HCT116 (cell line): ENCODE measurements around the gene RASL10A. TPM values are rescaled to one million over a fixed set of nuclear protein-coding genes. Genes with fewer than 3 reads are reported as not detected.

Source experiments
- ATAC-seq: fragments of 200-7000 bp; cut with Tn5 transposase; 2 replicates; pipeline ENCODE4 v1.9.1; 2020; ENCODE audit warnings: mild to moderate bottlenecking, moderate library complexity
- BruUV-seq: library from RNA; stranded (reverse); fragments of 400-500 nt; replicated peaks from 2 replicates; lab custom pipeline; 2021; lab: Mats Ljungman, UMichigan
- CTCF ChIA-PET: fragments of 300-600 bp; sonication (Branson Sonifier 250); formaldehyde crosslinking; loops from one replicate; lab custom pipeline; 2021; ENCODE audit warnings: antibody characterized with exemption; lab: Charles Lee
- POLR2A ChIA-PET: fragments of 300-600, 350-600 bp; sonication (Branson Sonifier 250); formaldehyde crosslinking; loops from one replicate; lab custom pipeline; 2021; ENCODE audit warnings: antibody characterized with exemption; lab: Charles Lee
- RAD21 ChIA-PET, 2 experiments: fragments of 300-600 bp; sonication (Branson Sonifier 250); formaldehyde crosslinking; loops; one replicate each; lab custom pipeline; 2023; ENCODE audit warnings: low total read pairs in 2 of 2; ENCODE audit not compliant: uncharacterized antibody in 2 of 2, unreplicated experiment in 2 of 2, low non-redundant PET in 1 of 2; lab: Charles Lee
- DNase-seq: peaks from one replicate; pipeline ENCODE4 v3.0.0-alpha.2; 2010; ENCODE audit warnings: low read depth, low spot score
- H2AFZ ChIP-seq: fragments of 200-600 bp; shearing (Covaris generic), sonication (generic); 2 replicates; pipeline ENCODE4 v1.6.1; 2017; ENCODE audit warnings: low read depth, mixed run types, mixed read lengths, antibody characterized with exemption, low read length; ENCODE audit not compliant: poor library complexity, severe bottlenecking
- H3K27ac ChIP-seq: 2 replicates; pipeline ENCODE4 v1.5.1; 2012; ENCODE audit warnings: low read depth, low read length
- H3K27me3 ChIP-seq: fragments of 200-600 bp; sonication (generic); 2 replicates; pipeline ENCODE4 v1.6.1; 2016; ENCODE audit warnings: mixed run types, low read length, mixed read lengths; ENCODE audit not compliant: insufficient read depth
- H3K36me3 ChIP-seq, 2 experiments: fragments of 200-500 bp in 1 of 2; fragments of 200-600 bp in 1 of 2; sonication (Bioruptor generic) in 1 of 2; sonication (generic) in 1 of 2; 2 replicates each; pipeline versions ENCODE4 v1.5.1 to v1.6.1; 2014 to 2016; ENCODE audit warnings: low read length in 2 of 2, inconsistent platforms in 1 of 2, mixed read lengths in 1 of 2, mixed run types in 1 of 2; ENCODE audit not compliant: insufficient read depth in 2 of 2, control insufficient read depth in 1 of 2
- H3K4me1 ChIP-seq, 2 experiments: fragments of 200-600 bp in 1 of 2; sonication (generic) in 1 of 2; 2 replicates each; pipeline versions ENCODE4 v1.5.1 to v1.6.1; 2012 to 2017; ENCODE audit warnings: low read length in 2 of 2, inconsistent platforms in 1 of 2, mild to moderate bottlenecking in 1 of 2, mixed read lengths in 1 of 2, mixed run types in 1 of 2, moderate library complexity in 1 of 2; ENCODE audit not compliant: insufficient read depth in 2 of 2, control insufficient read depth in 1 of 2
- H3K4me2 ChIP-seq: fragments of 200-600 bp; sonication (generic); 2 replicates; pipeline ENCODE4 v1.6.1; 2017; ENCODE audit warnings: mixed run types, low read length, mixed read lengths
- H3K4me3 ChIP-seq, 2 experiments: fragments of 200-600 bp in 1 of 2; sonication (generic) in 1 of 2; replicated peaks in 1 of 2; 2 replicates each; pipeline ENCODE4 v1.5.1; 2011 to 2016; ENCODE audit warnings: low read length in 2 of 2, control low read depth in 1 of 2, low read depth in 1 of 2, mild to moderate bottlenecking in 1 of 2, mixed read lengths in 1 of 2, mixed run types in 1 of 2
- H3K79me2 ChIP-seq: fragments of 200-600 bp; sonication (generic); 2 replicates; pipeline ENCODE4 v1.6.1; 2017; ENCODE audit warnings: mild to moderate bottlenecking, mixed run types, low read length, moderate library complexity, mixed read lengths; ENCODE audit not compliant: insufficient read depth
- H3K9ac ChIP-seq: fragments of 200-600 bp; sonication (generic); 2 replicates; pipeline ENCODE4 v1.6.1; 2016; ENCODE audit warnings: low read length, mixed read lengths
- H3K9me2 ChIP-seq: fragments of 200-600 bp; sonication (generic), shearing (Covaris generic); 2 replicates; pipeline ENCODE4 v1.6.1; 2017; ENCODE audit warnings: mixed run types, mild to moderate bottlenecking, moderate library complexity; ENCODE audit not compliant: insufficient read depth
- H3K9me3 ChIP-seq, 2 experiments: fragments of 200-500 bp in 1 of 2; fragments of 200-600 bp in 1 of 2; sonication (Bioruptor generic) in 1 of 2; sonication (generic) in 1 of 2; 2 replicates each; pipeline ENCODE4 v1.6.1; 2014 to 2017; ENCODE audit warnings: low read length in 2 of 2, mixed read lengths in 2 of 2, inconsistent platforms in 1 of 2, low read depth in 1 of 2, mild to moderate bottlenecking in 1 of 2, mixed run types in 1 of 2, moderate library complexity in 1 of 2; ENCODE audit not compliant: control insufficient read depth in 1 of 2, insufficient read depth in 1 of 2
- H4K20me1 ChIP-seq: fragments of 200-600 bp; sonication (generic), shearing (Covaris generic); 2 replicates; pipeline ENCODE4 v1.6.1; 2017; ENCODE audit warnings: mixed run types, mild to moderate bottlenecking, moderate library complexity; ENCODE audit not compliant: insufficient read depth
- CEBPB ChIP-seq: IDR thresholded peaks from 2 replicates; pipeline ENCODE4 v1.6.1; 2012; ENCODE audit warnings: low read depth
- EGR1 ChIP-seq: IDR thresholded peaks from 2 replicates; pipeline ENCODE4 v1.6.1; 2012; ENCODE audit warnings: low read depth
- FOSL1 ChIP-seq: IDR thresholded peaks from 2 replicates; pipeline ENCODE4 v1.6.1; 2012; ENCODE audit warnings: low read depth
- JUND ChIP-seq: IDR thresholded peaks from 2 replicates; pipeline ENCODE4 v1.6.1; 2012
- POLR2A ChIP-seq: IDR thresholded peaks from 2 replicates; pipeline ENCODE4 v1.7.0; 2011; ENCODE audit warnings: borderline replicate concordance; ENCODE audit not compliant: insufficient read depth, insufficient read length; ENCODE audit errors: extremely low read depth
- POLR2AphosphoS5 ChIP-seq: IDR thresholded peaks from 2 replicates; pipeline ENCODE4 v1.6.1; 2011; ENCODE audit warnings: mild to moderate bottlenecking, low read depth, low read length, moderate library complexity
- SIN3A ChIP-seq: IDR thresholded peaks from 2 replicates; pipeline ENCODE4 v1.6.1; 2012; ENCODE audit warnings: low read depth
- SP1 ChIP-seq: IDR thresholded peaks from 2 replicates; pipeline ENCODE4 v1.6.1; 2012; ENCODE audit warnings: low read depth
- SRF ChIP-seq: IDR thresholded peaks from 2 replicates; pipeline ENCODE4 v1.6.1; 2012; ENCODE audit warnings: low read depth
- ZNF274 ChIP-seq: fragments of 200-500 bp; sonication (Bioruptor generic); IDR thresholded peaks from 2 replicates; pipeline ENCODE4 v1.6.1; 2014; ENCODE audit warnings: mild to moderate bottlenecking, low read depth, low read length, inconsistent platforms
- intact Hi-C: fragments of 100-400 bp; cut with micrococcal nuclease; formaldehyde crosslinking; loops from 2 replicates; pipeline ENCODE4 v1.10.0; 2022
- total RNA-seq: library from RNA; stranded (reverse); gene quantifications from one replicate; pipeline ENCODE4 v1.2.1, GENCODE V29; 2021; ENCODE audit not compliant: unreplicated experiment
- TF ChIP-seq, protein P1 (sequence below), 3 experiments: fragments of 200-600 bp in 1 of 3; sonication (generic) in 1 of 3; IDR thresholded peaks in 2 of 3; conservative IDR thresholded peaks in 1 of 3; 2 replicates each; pipeline ENCODE4 v1.5.1; 2012 to 2017; ENCODE audit warnings: low read depth in 2 of 3, low read length in 2 of 3, antibody characterized with exemption in 1 of 3, borderline replicate concordance in 1 of 3, control low read depth in 1 of 3, mild to moderate bottlenecking in 1 of 3, mixed read lengths in 1 of 3, mixed run types in 1 of 3, moderate library complexity in 1 of 3; ENCODE audit not compliant: insufficient read depth in 1 of 3
- TF ChIP-seq, protein P2 (sequence below): IDR thresholded peaks from 2 replicates; pipeline ENCODE4 v1.6.1; 2012
- TF ChIP-seq, protein P3 (sequence below): IDR thresholded peaks from 2 replicates; pipeline ENCODE4 v1.6.1; 2012; ENCODE audit warnings: low read depth

RASL10A gene
- total RNA-seq, 1 experiment from 2014 or later = 0.96 TPM

DNA sequence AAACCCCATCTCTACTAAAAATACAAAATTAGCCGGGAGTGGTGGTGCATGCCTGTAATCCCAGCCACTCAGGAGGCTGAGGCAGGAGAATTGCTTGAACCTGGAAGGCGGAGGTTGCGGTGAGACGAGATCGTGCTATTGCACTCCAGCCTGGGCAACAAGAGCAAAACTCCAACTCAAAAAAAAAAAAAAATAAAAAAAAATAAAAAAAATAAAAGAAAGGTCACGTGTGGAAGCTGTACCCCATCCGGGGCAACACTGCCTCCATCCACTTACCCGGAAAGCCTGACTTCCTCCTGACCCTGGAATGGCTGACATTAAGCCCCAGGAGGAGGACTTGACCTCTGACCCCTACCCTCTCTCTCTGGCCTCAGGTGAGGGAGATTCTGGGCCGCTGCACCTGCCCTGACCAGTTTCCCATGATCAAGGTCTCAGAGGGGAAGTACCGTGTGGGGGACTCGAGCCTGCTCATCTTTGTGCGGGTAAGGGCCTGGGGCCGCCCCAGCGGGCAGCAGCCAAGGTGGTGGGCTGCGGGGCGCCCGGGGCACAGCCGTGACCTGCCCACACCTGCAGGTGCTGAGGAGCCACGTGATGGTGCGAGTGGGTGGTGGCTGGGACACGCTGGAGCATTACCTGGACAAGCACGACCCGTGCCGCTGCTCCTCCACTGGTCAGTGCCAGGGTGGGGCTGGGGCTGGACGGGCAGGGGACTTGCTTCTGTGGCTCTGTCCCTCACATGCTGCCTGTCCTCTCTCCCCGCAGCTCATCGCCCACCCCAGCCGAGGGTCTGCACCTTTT, 5.2 kb downstream of the RASL10A start:
- no peak for ATAC-seq
- CTCF ChIA-PET = interaction anchor here (1.0 kb wide), 2 partner anchors 11 to 15 kb away, joined by 3 to 4 read pairs; no protein-coding TSS in a partner anchor
- no peaks in the 10 kb centered on the region for H3K9me2 ChIP-seq
- BruUV-seq = no TSS peak
- peak overlapping the region; percentile 66 for H3K4me2 ChIP-seq
- no peaks in the 10 kb centered on the region for H4K20me1 ChIP-seq
- no peak overlapping the region for H3K4me3 ChIP-seq
- peak overlapping the region; percentile 50; the same call in 1 of the 2 replicates for H3K27ac ChIP-seq
- peaks cover 7% of the 10 kb centered on the region; the same call in 1 of the 2 replicates for H3K79me2 ChIP-seq
- intact Hi-C loops = no loop called here
- H3K4me1 ChIP-seq = peaks cover 33 to 60% of the 10 kb centered on the region in 2 experiments
- DNase-seq = no peak
- no peaks in the 10 kb centered on the region for H3K27me3 ChIP-seq
- TF ChIP-seq, protein P1, sequence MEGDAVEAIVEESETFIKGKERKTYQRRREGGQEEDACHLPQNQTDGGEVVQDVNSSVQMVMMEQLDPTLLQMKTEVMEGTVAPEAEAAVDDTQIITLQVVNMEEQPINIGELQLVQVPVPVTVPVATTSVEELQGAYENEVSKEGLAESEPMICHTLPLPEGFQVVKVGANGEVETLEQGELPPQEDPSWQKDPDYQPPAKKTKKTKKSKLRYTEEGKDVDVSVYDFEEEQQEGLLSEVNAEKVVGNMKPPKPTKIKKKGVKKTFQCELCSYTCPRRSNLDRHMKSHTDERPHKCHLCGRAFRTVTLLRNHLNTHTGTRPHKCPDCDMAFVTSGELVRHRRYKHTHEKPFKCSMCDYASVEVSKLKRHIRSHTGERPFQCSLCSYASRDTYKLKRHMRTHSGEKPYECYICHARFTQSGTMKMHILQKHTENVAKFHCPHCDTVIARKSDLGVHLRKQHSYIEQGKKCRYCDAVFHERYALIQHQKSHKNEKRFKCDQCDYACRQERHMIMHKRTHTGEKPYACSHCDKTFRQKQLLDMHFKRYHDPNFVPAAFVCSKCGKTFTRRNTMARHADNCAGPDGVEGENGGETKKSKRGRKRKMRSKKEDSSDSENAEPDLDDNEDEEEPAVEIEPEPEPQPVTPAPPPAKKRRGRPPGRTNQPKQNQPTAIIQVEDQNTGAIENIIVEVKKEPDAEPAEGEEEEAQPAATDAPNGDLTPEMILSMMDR (IDR thresholded peaks at IDR 0.05 in 2 of 3, conservative IDR thresholded peaks at IDR 0.05 in 1 of 3; ENCODE audit: borderline replicate concordance in 1 of 3, insufficient read depth in 1 of 3, low read depth in 2 of 3, low read length in 2 of 3) = no peak
- TF ChIP-seq, protein P2, sequence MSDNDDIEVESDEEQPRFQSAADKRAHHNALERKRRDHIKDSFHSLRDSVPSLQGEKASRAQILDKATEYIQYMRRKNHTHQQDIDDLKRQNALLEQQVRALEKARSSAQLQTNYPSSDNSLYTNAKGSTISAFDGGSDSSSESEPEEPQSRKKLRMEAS = no peak
- no peak for TF ChIP-seq POLR2A
- no peak for TF ChIP-seq FOSL1
- TF ChIP-seq SP1 = no peak
- no peak for TF ChIP-seq SRF
- no peak for TF ChIP-seq CEBPB
- no peak for TF ChIP-seq ZNF274
- TF ChIP-seq, protein P3, sequence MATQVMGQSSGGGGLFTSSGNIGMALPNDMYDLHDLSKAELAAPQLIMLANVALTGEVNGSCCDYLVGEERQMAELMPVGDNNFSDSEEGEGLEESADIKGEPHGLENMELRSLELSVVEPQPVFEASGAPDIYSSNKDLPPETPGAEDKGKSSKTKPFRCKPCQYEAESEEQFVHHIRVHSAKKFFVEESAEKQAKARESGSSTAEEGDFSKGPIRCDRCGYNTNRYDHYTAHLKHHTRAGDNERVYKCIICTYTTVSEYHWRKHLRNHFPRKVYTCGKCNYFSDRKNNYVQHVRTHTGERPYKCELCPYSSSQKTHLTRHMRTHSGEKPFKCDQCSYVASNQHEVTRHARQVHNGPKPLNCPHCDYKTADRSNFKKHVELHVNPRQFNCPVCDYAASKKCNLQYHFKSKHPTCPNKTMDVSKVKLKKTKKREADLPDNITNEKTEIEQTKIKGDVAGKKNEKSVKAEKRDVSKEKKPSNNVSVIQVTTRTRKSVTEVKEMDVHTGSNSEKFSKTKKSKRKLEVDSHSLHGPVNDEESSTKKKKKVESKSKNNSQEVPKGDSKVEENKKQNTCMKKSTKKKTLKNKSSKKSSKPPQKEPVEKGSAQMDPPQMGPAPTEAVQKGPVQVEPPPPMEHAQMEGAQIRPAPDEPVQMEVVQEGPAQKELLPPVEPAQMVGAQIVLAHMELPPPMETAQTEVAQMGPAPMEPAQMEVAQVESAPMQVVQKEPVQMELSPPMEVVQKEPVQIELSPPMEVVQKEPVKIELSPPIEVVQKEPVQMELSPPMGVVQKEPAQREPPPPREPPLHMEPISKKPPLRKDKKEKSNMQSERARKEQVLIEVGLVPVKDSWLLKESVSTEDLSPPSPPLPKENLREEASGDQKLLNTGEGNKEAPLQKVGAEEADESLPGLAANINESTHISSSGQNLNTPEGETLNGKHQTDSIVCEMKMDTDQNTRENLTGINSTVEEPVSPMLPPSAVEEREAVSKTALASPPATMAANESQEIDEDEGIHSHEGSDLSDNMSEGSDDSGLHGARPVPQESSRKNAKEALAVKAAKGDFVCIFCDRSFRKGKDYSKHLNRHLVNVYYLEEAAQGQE = no peak
- no peak for TF ChIP-seq JUND
- no peak for TF ChIP-seq EGR1
- no peak for TF ChIP-seq SIN3A
- TF ChIP-seq POLR2AphosphoS5 = no peak
- H3K9ac ChIP-seq = peak overlapping the region; percentile 48
- RAD21 ChIA-PET = no interaction called here
- POLR2A ChIA-PET = interaction anchor here (0.8 kb wide), 1 partner anchor 10 kb away, joined by 3 read pairs; no protein-coding TSS in a partner anchor
- H2AFZ ChIP-seq = no peak overlapping the region
- H3K36me3 ChIP-seq = no peaks in the 10 kb centered on the region
- H3K9me3 ChIP-seq = no peaks in the 10 kb centered on the region
